Hepatocyte (in vitro differentiated cells): ENCODE data around the gene ADAMTS13. TPM values are rescaled to one million over a fixed set of nuclear protein-coding genes. Genes with fewer than 3 reads are reported as not detected.

ENCODE experiments used
- DNase-seq: peaks from one replicate; pipeline ENCODE4 v3.0.0-alpha.2; 2016; ENCODE audit warnings: low spot score
- H2AFZ ChIP-seq: fragments of 200-600 bp; sonication (generic); 2 replicates; pipeline ENCODE4 v1.6.0; 2016; ENCODE audit warnings: antibody characterized with exemption, mild to moderate bottlenecking
- H3K27ac ChIP-seq: fragments of 200-600 bp; sonication (generic); 2 replicates; pipeline ENCODE4 v1.5.1; 2016; ENCODE audit warnings: mild to moderate bottlenecking
- H3K27me3 ChIP-seq: fragments of 200-600 bp; sonication (generic); 2 replicates; pipeline ENCODE4 v1.6.1; 2016
- H3K36me3 ChIP-seq: fragments of 200-600 bp; sonication (generic); replicated peaks from 2 replicates; pipeline ENCODE4 v1.5.1; 2016; ENCODE audit warnings: low read depth; ENCODE audit not compliant: insufficient read depth
- H3K4me1 ChIP-seq: fragments of 200-600 bp; sonication (generic); 2 replicates; pipeline ENCODE4 v1.5.1; 2016; ENCODE audit warnings: mild to moderate bottlenecking, moderate library complexity; ENCODE audit not compliant: insufficient read depth
- H3K4me2 ChIP-seq: fragments of 200-600 bp; sonication (generic); 2 replicates; pipeline ENCODE4 v1.6.0; 2016
- H3K4me3 ChIP-seq: fragments of 200-600 bp; sonication (generic); 2 replicates; pipeline ENCODE4 v1.5.1; 2016; ENCODE audit warnings: mild to moderate bottlenecking
- H3K79me2 ChIP-seq: fragments of 200-600 bp; sonication (generic); 2 replicates; pipeline ENCODE4 v1.6.0; 2017; ENCODE audit warnings: mild to moderate bottlenecking
- H3K9me2 ChIP-seq: fragments of 200-600 bp; sonication (generic); replicated peaks from 2 replicates; pipeline ENCODE4 v1.6.0; 2017; ENCODE audit warnings: mild to moderate bottlenecking; ENCODE audit not compliant: insufficient read depth
- H3K9me3 ChIP-seq: fragments of 200-600 bp; sonication (generic); 2 replicates; pipeline ENCODE4 v1.5.1; 2016; ENCODE audit warnings: low read depth, mild to moderate bottlenecking
- H4K20me1 ChIP-seq: fragments of 200-600 bp; sonication (generic); 2 replicates; pipeline ENCODE4 v1.6.0; 2016; ENCODE audit warnings: mild to moderate bottlenecking; ENCODE audit not compliant: insufficient read depth, poor library complexity, severe bottlenecking
- EZH2 ChIP-seq: fragments of 200-600 bp; sonication (generic); IDR thresholded peaks from 2 replicates; pipeline ENCODE4 v1.6.1; 2016; ENCODE audit warnings: antibody characterized with exemption, mild to moderate bottlenecking, borderline replicate concordance
- EZH2phosphoT487 ChIP-seq: fragments of 200-600 bp; sonication (generic); IDR thresholded peaks from one replicate; pipeline ENCODE4 v1.6.1; 2018; ENCODE audit warnings: antibody characterized with exemption, mild to moderate bottlenecking, low read depth, moderate library complexity; ENCODE audit not compliant: unreplicated experiment, severe bottlenecking
- WGBS: methylation state at CpG from one replicate; pipeline ENCODE4 v1.1.6; 2016; ENCODE audit warnings: low lambda C conversion rate; ENCODE audit errors: missing lambda C conversion rate; 5-methylcytosine and 5-hydroxymethylcytosine counted together
- polyA plus RNA-seq: library from polyadenylated mRNA; unstranded; fragments of >200 nt; fragmentation: Nextera tagmentation; extraction: Ambion mirVana; gene quantifications from 2 replicates; pipeline ENCODE4 v1.2.1, GENCODE V29; 2016
- total RNA-seq: library from RNA; depleted of rRNA; stranded (reverse); fragments of >200 nt; gene quantifications from 2 replicates; pipeline ENCODE4 v1.2.3, GENCODE V29; 2014
- TF ChIP-seq, protein P1 (sequence below): fragments of 200-600 bp; sonication (generic); IDR thresholded peaks from 2 replicates; pipeline ENCODE4 v1.5.1; 2016; ENCODE audit warnings: antibody characterized with exemption, mild to moderate bottlenecking; ENCODE audit not compliant: poor library complexity

Gene ADAMTS13
- total and polyA plus RNA-seq, 2 experiments from 2014 or later: 6.5 to 6.8 TPM

DNA sequence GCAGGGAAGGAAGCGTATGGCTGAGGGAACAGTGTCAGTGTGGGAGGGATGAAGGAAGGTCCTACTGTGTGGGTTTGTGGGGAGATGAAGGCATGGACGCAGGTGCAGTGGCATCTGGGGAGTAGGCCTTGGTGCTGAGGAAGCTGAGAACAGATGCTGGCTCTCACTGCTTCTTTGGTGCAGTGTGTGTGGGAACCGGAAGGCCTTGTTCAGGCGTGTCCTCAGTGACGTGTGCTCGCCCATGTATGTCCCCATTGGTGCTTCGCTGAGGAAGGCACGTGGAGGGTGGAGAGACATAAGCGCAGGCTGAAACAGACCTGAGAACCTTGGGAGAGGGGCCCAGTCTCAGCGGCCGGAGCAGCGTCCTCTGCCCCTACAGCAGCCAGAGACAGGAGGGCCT lies 18.7 kb downstream of the ADAMTS13 start:
- no peak overlapping the region for H3K4me2 ChIP-seq
- no peaks in the 10 kb centered on the region for H3K79me2 ChIP-seq
- DNase-seq: no peak
- no peak overlapping the region for H3K4me3 ChIP-seq
- WGBS: 93% methylated on average over 12 of the region's 12 CpGs
- no peaks in the 10 kb centered on the region for H4K20me1 ChIP-seq
- no peaks in the 10 kb centered on the region for H3K9me2 ChIP-seq
- H3K4me1 ChIP-seq: no peaks in the 10 kb centered on the region
- TF ChIP-seq, protein P1, sequence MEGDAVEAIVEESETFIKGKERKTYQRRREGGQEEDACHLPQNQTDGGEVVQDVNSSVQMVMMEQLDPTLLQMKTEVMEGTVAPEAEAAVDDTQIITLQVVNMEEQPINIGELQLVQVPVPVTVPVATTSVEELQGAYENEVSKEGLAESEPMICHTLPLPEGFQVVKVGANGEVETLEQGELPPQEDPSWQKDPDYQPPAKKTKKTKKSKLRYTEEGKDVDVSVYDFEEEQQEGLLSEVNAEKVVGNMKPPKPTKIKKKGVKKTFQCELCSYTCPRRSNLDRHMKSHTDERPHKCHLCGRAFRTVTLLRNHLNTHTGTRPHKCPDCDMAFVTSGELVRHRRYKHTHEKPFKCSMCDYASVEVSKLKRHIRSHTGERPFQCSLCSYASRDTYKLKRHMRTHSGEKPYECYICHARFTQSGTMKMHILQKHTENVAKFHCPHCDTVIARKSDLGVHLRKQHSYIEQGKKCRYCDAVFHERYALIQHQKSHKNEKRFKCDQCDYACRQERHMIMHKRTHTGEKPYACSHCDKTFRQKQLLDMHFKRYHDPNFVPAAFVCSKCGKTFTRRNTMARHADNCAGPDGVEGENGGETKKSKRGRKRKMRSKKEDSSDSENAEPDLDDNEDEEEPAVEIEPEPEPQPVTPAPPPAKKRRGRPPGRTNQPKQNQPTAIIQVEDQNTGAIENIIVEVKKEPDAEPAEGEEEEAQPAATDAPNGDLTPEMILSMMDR: no peak
- TF ChIP-seq EZH2phosphoT487: no peak
- no peak for TF ChIP-seq EZH2
- no peak overlapping the region for H3K27ac ChIP-seq
- no peaks in the 10 kb centered on the region for H3K27me3 ChIP-seq
- no peak overlapping the region for H2AFZ ChIP-seq
- no peaks in the 10 kb centered on the region for H3K9me3 ChIP-seq
- no peaks in the 10 kb centered on the region for H3K36me3 ChIP-seq

DNA sequence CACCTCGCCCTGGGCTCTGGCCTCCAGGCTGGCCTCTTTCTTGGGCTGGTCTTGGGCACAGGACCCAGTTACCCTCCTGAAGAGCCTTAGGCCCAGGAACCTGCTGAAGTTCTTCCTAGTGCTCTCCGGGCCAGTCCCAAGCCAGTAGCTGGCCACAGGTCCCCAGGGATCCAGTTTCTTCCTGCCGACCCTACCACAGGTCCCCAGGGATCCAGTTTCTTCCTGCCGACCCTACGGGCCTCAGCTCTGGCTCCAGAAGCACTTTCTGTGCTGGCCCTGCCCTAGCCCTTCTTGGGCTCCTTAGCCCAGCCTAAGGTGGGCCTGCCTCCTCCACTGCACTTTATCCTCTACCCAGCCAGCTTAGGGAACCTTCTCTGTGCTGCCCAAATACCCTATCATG lies 19.4 kb downstream of the ADAMTS13 start:
- no peak overlapping the region for H3K4me3 ChIP-seq

GRCh38 chr9:133443248-133443647 lies 21.1 kb downstream of the ADAMTS13 start:
- no peak overlapping the region for H3K4me3 ChIP-seq
- H3K27ac ChIP-seq: no peak overlapping the region
- H3K4me2 ChIP-seq: no peak overlapping the region
- H3K79me2 ChIP-seq: no peaks in the 10 kb centered on the region
- no peak overlapping the region for H2AFZ ChIP-seq
- 96% methylated on average over 15 of the region's 15 CpGs for WGBS
- H4K20me1 ChIP-seq: no peaks in the 10 kb centered on the region
- no peak for DNase-seq
- H3K4me1 ChIP-seq: no peaks in the 10 kb centered on the region
- H3K27me3 ChIP-seq: no peaks in the 10 kb centered on the region
- no peaks in the 10 kb centered on the region for H3K9me3 ChIP-seq
- H3K36me3 ChIP-seq: no peaks in the 10 kb centered on the region
- no peak for TF ChIP-seq EZH2
- TF ChIP-seq EZH2phosphoT487: no peak
- TF ChIP-seq, protein P1: no peak
- no peaks in the 10 kb centered on the region for H3K9me2 ChIP-seq

More for the DNA sequence above, 19.4 kb downstream of the ADAMTS13 start:
- no peaks in the 10 kb centered on the region for H3K27me3 ChIP-seq
- H4K20me1 ChIP-seq: no peaks in the 10 kb centered on the region
- no peaks in the 10 kb centered on the region for H3K4me1 ChIP-seq
- no peaks in the 10 kb centered on the region for H3K9me2 ChIP-seq
- DNase-seq: no peak
- H3K4me2 ChIP-seq: no peak overlapping the region
- H3K36me3 ChIP-seq: no peaks in the 10 kb centered on the region
- WGBS: 89% methylated on average over 5 of the region's 5 CpGs
- no peak overlapping the region for H2AFZ ChIP-seq
- no peaks in the 10 kb centered on the region for H3K9me3 ChIP-seq
- TF ChIP-seq, protein P1: no peak
- no peak for TF ChIP-seq EZH2
- TF ChIP-seq EZH2phosphoT487: no peak
- H3K27ac ChIP-seq: no peak overlapping the region
- no peaks in the 10 kb centered on the region for H3K79me2 ChIP-seq

DNA sequence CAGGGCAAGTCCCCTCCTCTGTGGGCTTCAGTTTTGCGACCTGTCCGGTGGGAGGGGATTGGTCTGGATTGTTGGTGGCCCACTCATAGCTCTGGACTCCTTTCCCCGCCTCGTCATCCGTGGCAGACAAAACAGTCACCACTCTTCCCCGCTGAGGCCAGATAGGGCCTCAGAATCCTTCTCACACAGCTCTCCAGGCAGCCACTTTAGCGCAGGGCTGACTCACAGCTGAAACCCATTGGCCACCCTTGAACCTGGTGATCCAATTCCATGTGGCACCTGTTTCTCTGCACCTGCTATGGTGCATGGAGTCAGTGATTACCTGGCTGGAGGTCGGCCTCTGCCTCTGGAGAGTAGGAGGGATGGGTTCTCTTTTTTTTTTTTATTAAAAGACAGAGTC lies 21.8 kb downstream of the ADAMTS13 start:
- WGBS: 82% methylated on average over 8 of the region's 8 CpGs
- Histone ChIP-seq H3K9me2 (no peaks in the 10 kb centered on the region), H3K4me3 (no peak overlapping the region), H3K79me2 (no peaks in the 10 kb centered on the region), H3K27me3 (no peaks in the 10 kb centered on the region), H3K4me1 (no peaks in the 10 kb centered on the region), H3K36me3 (no peaks in the 10 kb centered on the region), H3K4me2 (no peak overlapping the region), H2AFZ (no peak overlapping the region), H4K20me1 (no peaks in the 10 kb centered on the region), H3K27ac (no peak overlapping the region), H3K9me3 (no peaks in the 10 kb centered on the region)
- TF ChIP-seq EZH2phosphoT487: no peak
- TF ChIP-seq EZH2: no peak
- TF ChIP-seq, protein P1: no peak
- no peak for DNase-seq
